Activated T-cell treated with anti-CD3 and anti-CD28 coated beads, Interleukin-2, amount 50 U/mL, for 72 hours (primary cell): ENCODE results near the gene PKDREJ. TPM values are rescaled to one million over a fixed set of nuclear protein-coding genes. Genes with fewer than 3 reads are reported as not detected.
"Not testable (repeated sequence)": the region's sequence is repeated elsewhere in the genome, so short reads cannot be mapped to it uniquely, and the experiment has no call there.

Experiments used
- ATAC-seq, 2 donors: fragments of 150-1000 bp; cut with Tn5 transposase; replicated peaks in 1 of 2; 2 replicates each; pipeline ENCODE4 v1.10.0; 2021; ENCODE audit warnings: moderate library complexity in 2 of 2, mild to moderate bottlenecking in 1 of 2
- DNase-seq, 2 donors: peaks; one replicate each; pipeline ENCODE4 v3.0.0; 2021 to 2022; ENCODE audit warnings: mixed read lengths in 1 of 2
- H3K27ac Mint-ChIP-seq: one replicate; pipeline ENCODE4 v1.8.0; 2022; ENCODE audit warnings: mild to moderate bottlenecking, moderate library complexity, mixed read lengths
- H3K27me3 Mint-ChIP-seq: one replicate; pipeline ENCODE4 v1.8.0; 2022; ENCODE audit warnings: low read depth, mixed read lengths
- H3K36me3 Mint-ChIP-seq, 2 donors: one replicate each; pipeline ENCODE4 v1.8.0; 2022; ENCODE audit warnings: mixed read lengths in 2 of 2, mild to moderate bottlenecking in 1 of 2; ENCODE audit not compliant: insufficient read depth in 2 of 2
- H3K4me1 Mint-ChIP-seq: one replicate; pipeline ENCODE4 v1.8.0; 2022; ENCODE audit warnings: low read depth, mixed read lengths
- H3K4me3 Mint-ChIP-seq, 2 donors: one replicate each; pipeline ENCODE4 v1.8.0; 2022; ENCODE audit warnings: mild to moderate bottlenecking in 2 of 2, mixed read lengths in 2 of 2, moderate library complexity in 2 of 2
- H3K9me3 Mint-ChIP-seq, 2 donors: one replicate each; pipeline ENCODE4 v1.8.0; 2022; ENCODE audit warnings: mixed read lengths in 2 of 2
- total RNA-seq, 2 donors: library from RNA; stranded (reverse); gene quantifications; one replicate each; pipeline ENCODE4 v1.2.3, GENCODE V29; 2022

The PKDREJ gene
- not detected for total RNA-seq

DNA sequence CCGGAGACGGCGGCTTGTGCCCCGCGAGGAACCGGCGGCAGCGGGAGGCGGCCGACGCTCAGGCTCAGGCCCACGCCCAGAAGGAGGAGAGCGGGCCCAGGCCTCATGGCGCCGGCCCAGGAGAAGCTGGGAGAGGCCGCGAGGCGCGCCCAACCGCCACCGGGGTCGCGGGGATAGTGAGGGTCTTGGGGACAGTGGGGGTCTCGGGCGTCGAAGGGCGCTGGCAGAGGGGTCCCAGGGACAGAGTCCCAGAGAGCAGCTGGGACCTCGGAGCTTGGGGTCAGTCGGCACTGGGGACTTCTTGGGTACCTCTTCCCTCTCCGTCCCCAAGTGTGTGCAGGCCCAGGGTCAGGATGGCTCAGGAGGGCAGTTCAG lies at the start of gene PKDREJ:
Gene PKDREJ, minus strand, starts transcription at position 128 of the 375 bp plus-strand sequence. Its CDS starts 21 bp downstream, at position 107.
- Mint-ChIP-seq H3K36me3 (peaks cover 12 to 19% of the 10 kb centered on the region in 2 donors), H3K9me3 (peaks cover 1 to 3% of the 10 kb centered on the region in 2 donors), H3K4me3 (peak within 1 kb of the TSS; percentile 57 to 73), H3K27ac (no peak within 1 kb of the TSS), H3K4me1 (peaks cover 8% of the 10 kb centered on the region), H3K27me3 (peaks cover 78% of the 10 kb centered on the region)
- DNase-seq: no peak
- ATAC-seq: no peak

GRCh38 chr22:46312848-46313247 lies 49.7 kb upstream of the PKDREJ start:
- DNase-seq, H3K27me3 Mint-ChIP-seq, H3K4me1 Mint-ChIP-seq, ATAC-seq, H3K27ac Mint-ChIP-seq, H3K9me3 Mint-ChIP-seq, H3K4me3 Mint-ChIP-seq: not testable (repeated sequence)
- H3K36me3 Mint-ChIP-seq: peaks cover 13 to 25% of the 10 kb centered on the region in 2 donors

DNA sequence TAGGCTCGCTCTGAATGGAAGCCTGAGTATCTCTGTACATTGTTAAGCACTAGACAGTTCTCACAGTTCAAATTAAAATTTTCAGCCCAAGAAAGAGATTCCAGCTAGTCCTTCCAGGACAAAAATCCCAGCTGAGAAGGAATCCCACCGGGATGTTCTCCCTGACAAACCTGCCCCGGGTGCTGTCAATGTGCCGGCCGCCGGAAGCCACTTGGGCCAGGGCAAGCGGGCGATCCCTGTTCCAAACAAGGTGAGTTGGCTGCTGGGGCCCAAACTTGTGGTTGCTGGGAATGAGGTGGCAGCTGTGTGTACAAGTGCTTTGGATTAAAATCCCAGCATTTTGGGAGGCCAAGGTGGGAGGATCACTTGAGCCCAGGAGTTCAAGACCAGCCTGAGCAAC lies 48.9 kb upstream of the PKDREJ start:
- Mint-ChIP-seq H3K9me3 (no peaks in the 10 kb centered on the region), H3K4me3 (no peak overlapping the region), H3K36me3 (peaks cover 13 to 19% of the 10 kb centered on the region in 2 donors), H3K27ac (no peak overlapping the region), H3K27me3 (no peaks in the 10 kb centered on the region), H3K4me1 (peaks cover 5% of the 10 kb centered on the region)
- ATAC-seq (no peak), DNase-seq (no peak)

DNA sequence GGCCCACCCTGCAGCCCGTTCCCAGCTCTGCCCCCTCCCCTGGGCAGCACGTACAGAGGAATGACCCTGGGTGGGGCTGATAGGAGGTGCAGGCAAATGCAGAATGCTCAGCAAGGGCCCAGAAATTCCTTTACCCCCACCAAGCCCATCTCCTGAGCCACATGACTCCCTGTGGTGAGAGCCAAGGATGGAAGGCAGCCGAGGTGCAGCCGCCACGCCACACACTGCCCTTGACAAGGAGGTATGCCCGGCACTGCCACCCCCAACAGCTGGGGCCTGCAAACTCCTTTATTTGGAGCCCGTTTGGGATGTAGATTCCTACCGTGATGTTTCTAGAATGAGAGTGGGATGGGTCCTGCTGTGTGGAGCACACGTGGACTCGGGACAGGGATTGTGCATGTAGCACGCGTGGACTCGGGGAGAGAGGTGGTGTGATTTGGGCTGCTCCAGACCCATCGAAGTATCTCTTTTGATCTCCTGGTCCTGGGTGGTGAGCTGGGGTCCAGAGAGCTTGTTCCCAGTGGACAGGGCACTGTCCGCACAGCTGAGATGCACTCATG lies 46.5 kb upstream of the PKDREJ start:
- no peaks in the 10 kb centered on the region for H3K27me3 Mint-ChIP-seq
- no peaks in the 10 kb centered on the region for H3K9me3 Mint-ChIP-seq
- peaks cover 12 to 16% of the 10 kb centered on the region in 2 donors for H3K36me3 Mint-ChIP-seq

DNA sequence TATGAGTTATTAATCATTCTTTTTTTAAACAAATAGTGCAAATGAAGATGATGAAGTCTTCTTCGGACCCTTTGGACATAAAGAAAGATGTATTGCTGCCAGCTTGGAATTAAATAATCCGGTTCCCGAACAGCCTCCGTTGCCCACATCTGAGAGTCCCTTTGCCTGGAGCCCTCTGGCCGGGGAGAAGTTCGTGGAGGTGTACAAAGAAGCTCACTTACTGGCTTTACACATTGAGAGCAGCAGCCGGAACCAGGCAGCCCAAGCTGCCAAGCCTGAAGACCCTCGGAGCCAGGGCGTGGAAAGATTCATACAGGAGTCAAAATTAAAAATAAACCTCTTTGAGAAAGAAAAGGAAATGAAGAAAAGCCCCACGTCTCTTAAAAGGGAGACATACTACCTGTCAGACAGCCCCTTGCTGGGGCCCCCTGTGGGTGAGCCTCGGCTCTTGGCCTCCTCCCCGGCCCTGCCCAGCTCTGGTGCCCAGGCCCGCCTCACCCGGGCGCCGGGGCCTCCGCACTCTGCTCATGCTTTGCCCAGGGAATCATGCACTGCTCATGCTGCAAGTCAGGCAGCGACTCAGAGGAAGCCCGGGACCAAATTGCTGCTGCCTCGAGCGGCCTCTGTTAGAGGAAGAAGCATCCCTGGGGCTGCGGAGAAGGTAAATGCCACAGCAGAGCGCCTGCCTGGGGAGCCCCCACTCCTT lies 45.3 kb upstream of the PKDREJ start:
- H3K4me3 Mint-ChIP-seq: no peak overlapping the region
- H3K36me3 Mint-ChIP-seq: peaks cover 12 to 16% of the 10 kb centered on the region in 2 donors
- H3K27ac Mint-ChIP-seq: no peak overlapping the region
- no peak for ATAC-seq
- no peak for DNase-seq
- H3K4me1 Mint-ChIP-seq: peaks cover 22% of the 10 kb centered on the region
- H3K27me3 Mint-ChIP-seq: no peaks in the 10 kb centered on the region
- H3K9me3 Mint-ChIP-seq: no peaks in the 10 kb centered on the region

More for the DNA sequence above, 46.5 kb upstream of the PKDREJ start:
- Mint-ChIP-seq H3K27ac (no peak overlapping the region), H3K4me3 (no peak overlapping the region), H3K4me1 (peaks cover 10% of the 10 kb centered on the region)
- DNase-seq (no peak), ATAC-seq (no peak)

DNA sequence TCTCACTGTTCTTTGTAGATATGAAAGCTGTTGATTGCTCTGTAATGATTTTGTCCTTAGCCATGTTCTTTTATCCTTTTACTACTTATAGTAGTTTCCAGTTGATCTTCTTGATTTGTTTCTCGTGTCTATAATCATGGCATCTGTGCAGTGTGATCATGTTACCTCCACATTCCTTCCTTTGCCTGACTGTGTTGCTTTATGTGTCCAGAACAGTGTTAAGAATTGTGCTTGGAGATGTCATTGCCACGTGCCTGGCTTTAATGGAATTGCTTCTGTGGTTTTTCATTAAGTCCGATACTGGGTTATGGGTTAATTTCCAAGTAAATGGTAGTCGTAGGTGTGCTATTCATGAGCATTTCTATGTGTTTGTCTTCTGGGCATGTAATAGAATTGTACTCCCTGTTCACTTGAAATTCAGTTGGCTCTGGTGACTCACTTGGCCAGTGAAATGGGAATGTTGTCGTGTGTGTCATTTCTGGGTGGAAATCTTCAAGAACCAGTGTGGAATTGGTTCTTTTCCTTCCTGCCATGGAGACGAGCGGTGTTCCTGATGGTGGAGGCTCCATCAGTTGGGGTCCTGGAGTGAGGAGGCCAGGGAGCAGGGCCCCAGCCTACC lies 40.3 kb upstream of the PKDREJ start:
- H3K4me3 Mint-ChIP-seq: no peak overlapping the region
- ATAC-seq (no peak), DNase-seq (no peak)
- no peaks in the 10 kb centered on the region for H3K27me3 Mint-ChIP-seq
- H3K36me3 Mint-ChIP-seq: peaks cover 20 to 40% of the 10 kb centered on the region in 2 donors
- H3K4me1 Mint-ChIP-seq: peaks cover 35% of the 10 kb centered on the region
- H3K9me3 Mint-ChIP-seq: no peaks in the 10 kb centered on the region
- H3K27ac Mint-ChIP-seq: no peak overlapping the region

- no peaks in the 10 kb centered on the region for H3K27me3 Mint-ChIP-seq
- peaks cover 44% of the 10 kb centered on the region for H3K4me1 Mint-ChIP-seq
- no peak for ATAC-seq
- peaks cover 23 to 36% of the 10 kb centered on the region in 2 donors for H3K36me3 Mint-ChIP-seq
- H3K9me3 Mint-ChIP-seq: no peaks in the 10 kb centered on the region
- H3K27ac Mint-ChIP-seq: no peak overlapping the region
- no peak for DNase-seq
- H3K4me3 Mint-ChIP-seq: no peak overlapping the region
These were observed 37.3 kb upstream of the PKDREJ start for GRCh38 chr22:46300491-46300890.

- peak overlapping the region; percentile 42 to 94 for H3K4me3 Mint-ChIP-seq
- peaks cover 47% of the 10 kb centered on the region for H3K4me1 Mint-ChIP-seq
- H3K27me3 Mint-ChIP-seq: no peaks in the 10 kb centered on the region
- no peak overlapping the region for H3K27ac Mint-ChIP-seq
- ATAC-seq (no peak), DNase-seq (no peak)
- no peaks in the 10 kb centered on the region for H3K9me3 Mint-ChIP-seq
- H3K36me3 Mint-ChIP-seq: peaks cover 23 to 34% of the 10 kb centered on the region in 2 donors
These were observed 36.0 kb upstream of the PKDREJ start for GRCh38 chr22:46299101-46299500.

GRCh38 chr22:46297151-46297812 lies 34.1 kb upstream of the PKDREJ start:
- Mint-ChIP-seq H3K4me3 (peak overlapping the region; percentile 94 to 98), H3K27ac (peak overlapping the region; percentile 80), H3K4me1 (peaks cover 47% of the 10 kb centered on the region), H3K9me3 (no peaks in the 10 kb centered on the region), H3K36me3 (peaks cover 21 to 29% of the 10 kb centered on the region in 2 donors), H3K27me3 (no peaks in the 10 kb centered on the region)
- DNase-seq (peak; percentile 21 to 28), ATAC-seq (peak; percentile 13 to 16)

- DNase-seq (peak; percentile 97), ATAC-seq (peak; percentile 98)
- peak within 1 kb of the TSS; percentile 94 to 98 for H3K4me3 Mint-ChIP-seq
- H3K27ac Mint-ChIP-seq: peak within 1 kb of the TSS; percentile 97
- H3K9me3 Mint-ChIP-seq: no peaks in the 10 kb centered on the region
- no peaks in the 10 kb centered on the region for H3K27me3 Mint-ChIP-seq
- H3K36me3 Mint-ChIP-seq: peaks cover 23 to 31% of the 10 kb centered on the region in 2 donors
- peaks cover 47% of the 10 kb centered on the region for H3K4me1 Mint-ChIP-seq
These were observed 33.4 kb upstream of the PKDREJ start, which contains the start of gene GTSE1 for GRCh38 chr22:46296257-46297150. Gene GTSE1 (plus strand): TSS chr22:46296870. CDS start chr22:46297401, 531 bp downstream.

DNA sequence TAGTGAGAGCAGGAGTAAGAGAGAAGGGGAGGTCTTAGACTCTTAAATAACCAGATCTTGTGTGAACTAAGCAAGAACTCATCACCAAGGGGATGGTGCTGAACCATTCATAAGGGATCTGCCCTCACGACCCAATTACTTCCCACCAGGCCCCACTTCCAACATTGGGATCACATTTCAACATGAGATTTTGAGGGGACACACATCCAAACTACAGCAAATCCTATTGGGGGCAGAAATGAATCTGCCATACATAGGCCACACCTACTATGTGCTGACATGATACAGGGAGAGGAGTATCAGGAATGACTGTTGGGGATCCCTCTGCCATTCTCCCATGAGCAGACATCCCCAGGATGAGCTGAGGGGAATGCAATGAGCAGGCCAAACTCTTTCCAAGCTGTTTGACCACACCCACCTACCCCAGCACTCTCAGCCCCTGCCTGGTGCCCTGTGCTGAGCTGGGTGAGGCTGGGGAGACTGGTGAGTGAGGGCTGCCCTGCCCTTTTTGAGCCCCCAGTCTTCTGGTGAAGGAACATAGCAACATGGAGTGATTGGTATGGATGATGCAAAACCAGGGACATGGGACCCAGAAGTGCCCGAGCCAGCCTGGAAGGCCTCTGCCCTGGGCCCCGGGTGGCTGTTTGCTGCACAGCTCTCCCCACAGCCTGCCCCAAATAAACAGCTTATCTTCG lies 32.3 kb upstream of the PKDREJ start:
- Mint-ChIP-seq H3K4me1 (peaks cover 45% of the 10 kb centered on the region), H3K4me3 (peak overlapping the region; percentile 94 to 98), H3K27ac (no peak overlapping the region), H3K27me3 (no peaks in the 10 kb centered on the region), H3K36me3 (peaks cover 19 to 25% of the 10 kb centered on the region in 2 donors), H3K9me3 (no peaks in the 10 kb centered on the region)
- DNase-seq (no peak), ATAC-seq (no peak)

DNA sequence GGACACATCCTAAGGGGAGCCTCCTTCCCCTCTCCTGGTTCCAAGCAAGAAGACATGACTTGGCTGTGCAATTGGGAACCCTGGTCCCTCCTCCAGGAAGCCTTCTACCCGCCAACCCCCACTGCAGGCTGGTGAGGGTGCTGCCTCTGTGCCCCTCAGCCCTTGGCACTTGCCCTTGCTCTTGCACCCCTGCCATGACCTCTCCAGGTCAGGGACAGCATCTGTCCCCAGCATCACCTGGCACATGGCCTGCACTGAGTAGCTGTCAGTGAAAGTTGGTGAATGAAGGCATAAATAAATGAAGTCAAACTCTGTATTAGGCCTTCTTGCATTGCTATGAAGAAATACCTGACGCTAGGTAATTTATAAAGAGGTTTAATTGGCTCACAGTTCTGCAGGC lies 31.6 kb upstream of the PKDREJ start:
- Mint-ChIP-seq H3K27ac (no peak overlapping the region), H3K27me3 (no peaks in the 10 kb centered on the region), H3K4me3 (peak overlapping the region; percentile 94 to 98), H3K4me1 (peaks cover 44% of the 10 kb centered on the region), H3K9me3 (no peaks in the 10 kb centered on the region), H3K36me3 (peaks cover 18 to 22% of the 10 kb centered on the region in 2 donors)
- ATAC-seq: no peak
- DNase-seq: no peak
